Activated CD8-positive, alpha-beta memory T cell treated with anti-CD3 and anti-CD28 coated beads, Interleukin-2, amount 50 U/mL, for 24 hours (primary cell): ENCODE data around the gene KIFBP.

ENCODE experiments used
- DNase-seq: peaks from one replicate; pipeline ENCODE4 v3.0.0-alpha.2; 2020; ENCODE audit errors: extremely low read depth

KIFBP gene

DNA sequence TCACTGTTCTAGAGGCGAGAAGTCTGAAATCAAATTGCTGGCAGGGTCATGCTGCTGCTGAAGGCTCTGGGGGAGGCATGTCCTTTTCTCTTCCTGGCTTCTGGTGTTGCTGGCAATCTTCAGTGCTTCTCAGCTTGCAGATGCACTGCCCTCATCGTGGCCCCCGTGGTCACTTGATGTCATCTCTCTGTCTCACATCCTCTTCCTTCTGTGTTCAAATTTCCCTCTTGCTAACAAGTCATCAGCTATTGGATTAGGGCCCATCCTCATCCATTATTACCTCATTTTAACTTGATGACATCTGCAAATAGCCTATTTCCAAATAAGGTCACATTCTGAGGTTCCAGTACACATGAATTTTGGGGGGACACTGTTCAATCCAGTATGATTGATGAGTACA lies 62.7 kb downstream of the KIFBP start:
- no peak for DNase-seq

DNA sequence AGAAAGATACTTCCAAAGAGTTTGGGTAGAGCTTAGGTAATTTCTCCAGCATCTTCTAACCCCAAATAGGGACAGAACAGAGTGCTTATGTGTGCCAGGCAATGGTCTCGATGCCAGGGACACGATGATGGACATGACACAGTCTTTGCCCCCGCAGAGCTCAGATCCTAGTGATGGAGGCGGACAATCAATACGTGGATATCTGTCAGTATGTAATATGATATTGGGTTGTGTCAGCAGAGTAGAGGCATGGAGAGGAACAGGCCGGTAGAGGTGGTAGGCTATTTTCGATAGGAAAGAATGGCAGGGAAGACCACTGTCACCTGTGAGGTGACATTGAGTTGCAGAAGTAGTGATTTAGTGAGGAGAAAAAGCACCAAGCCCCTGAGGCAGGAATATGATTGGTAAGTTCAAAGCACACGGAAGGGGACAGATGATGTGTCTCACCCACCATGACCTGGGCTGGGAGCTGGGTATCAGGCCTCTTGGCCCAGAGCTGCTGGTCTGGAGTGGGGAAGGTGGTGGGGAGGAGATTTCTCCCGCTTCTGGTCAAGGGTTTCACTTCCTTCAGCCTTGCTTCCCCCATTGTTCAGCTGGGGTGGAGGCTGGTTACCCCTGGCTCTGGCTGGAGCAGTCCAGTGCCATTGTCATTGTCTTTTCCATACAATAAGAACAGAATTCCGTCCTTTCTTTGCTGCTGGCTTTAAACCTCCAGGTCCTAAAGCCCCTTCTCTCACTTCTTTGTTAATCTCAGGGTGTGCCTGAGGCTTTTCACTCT lies 63.3 kb downstream of the KIFBP start:
- no peak for DNase-seq

DNA sequence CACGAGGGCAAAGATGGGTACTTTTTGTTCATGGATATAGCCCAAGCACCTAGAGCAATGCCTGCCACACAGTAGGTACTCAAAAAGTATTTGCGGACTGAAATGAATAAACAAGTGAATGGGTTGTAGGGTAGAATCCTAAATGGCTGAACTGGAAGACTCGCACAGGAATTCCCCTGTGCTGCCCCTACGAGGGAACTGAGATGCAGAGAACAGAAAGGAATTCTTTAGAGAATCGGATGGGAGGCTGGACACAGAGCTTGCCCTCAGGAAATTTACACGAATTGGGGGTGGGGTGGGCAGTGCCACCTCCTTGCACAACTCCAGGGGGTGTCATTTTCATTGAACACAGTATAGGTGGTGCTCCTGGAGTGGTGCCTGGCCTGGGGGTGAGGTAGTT lies 64.1 kb downstream of the KIFBP start:
- DNase-seq, result no peak

DNA sequence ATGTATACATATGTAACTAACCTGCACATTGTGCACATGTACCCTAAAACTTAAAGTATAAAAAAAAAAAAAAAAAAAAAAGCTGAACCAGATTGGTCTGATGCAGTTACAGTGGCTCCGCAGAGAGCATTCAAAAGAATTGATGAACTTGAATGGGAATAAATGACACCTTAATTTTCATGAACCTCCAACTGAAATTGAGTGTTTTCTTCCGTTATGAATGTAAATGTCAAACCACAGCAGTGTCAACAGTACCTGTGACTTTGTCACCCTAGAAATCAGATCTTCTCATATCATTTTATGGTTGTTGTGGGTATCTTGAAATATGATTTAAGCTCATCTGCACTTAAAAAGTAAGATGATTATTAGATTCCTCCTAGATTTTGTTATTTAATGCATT lies 66.6 kb downstream of the KIFBP start:
- no peak for DNase-seq

DNA sequence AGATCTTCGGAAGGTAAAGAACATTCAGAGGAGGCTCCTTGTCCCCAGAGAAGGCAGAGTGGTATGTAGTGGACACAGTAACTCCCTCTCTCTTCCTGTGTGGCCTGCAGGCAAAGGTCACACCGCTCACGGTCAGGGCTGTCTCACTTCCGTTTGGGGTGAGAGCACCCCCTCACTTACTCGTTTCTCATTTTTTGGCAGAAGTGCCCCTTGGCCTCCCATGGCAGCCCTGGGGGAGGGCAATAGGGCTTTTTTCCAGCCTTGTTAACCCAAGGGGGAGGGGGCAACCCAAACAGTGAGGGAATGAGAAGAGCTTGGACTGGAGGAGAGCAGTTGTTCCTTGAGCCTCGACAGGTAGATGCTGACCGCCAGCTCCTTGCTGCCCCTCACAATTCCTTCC lies 67.5 kb downstream of the KIFBP start:
- no peak for DNase-seq

DNA sequence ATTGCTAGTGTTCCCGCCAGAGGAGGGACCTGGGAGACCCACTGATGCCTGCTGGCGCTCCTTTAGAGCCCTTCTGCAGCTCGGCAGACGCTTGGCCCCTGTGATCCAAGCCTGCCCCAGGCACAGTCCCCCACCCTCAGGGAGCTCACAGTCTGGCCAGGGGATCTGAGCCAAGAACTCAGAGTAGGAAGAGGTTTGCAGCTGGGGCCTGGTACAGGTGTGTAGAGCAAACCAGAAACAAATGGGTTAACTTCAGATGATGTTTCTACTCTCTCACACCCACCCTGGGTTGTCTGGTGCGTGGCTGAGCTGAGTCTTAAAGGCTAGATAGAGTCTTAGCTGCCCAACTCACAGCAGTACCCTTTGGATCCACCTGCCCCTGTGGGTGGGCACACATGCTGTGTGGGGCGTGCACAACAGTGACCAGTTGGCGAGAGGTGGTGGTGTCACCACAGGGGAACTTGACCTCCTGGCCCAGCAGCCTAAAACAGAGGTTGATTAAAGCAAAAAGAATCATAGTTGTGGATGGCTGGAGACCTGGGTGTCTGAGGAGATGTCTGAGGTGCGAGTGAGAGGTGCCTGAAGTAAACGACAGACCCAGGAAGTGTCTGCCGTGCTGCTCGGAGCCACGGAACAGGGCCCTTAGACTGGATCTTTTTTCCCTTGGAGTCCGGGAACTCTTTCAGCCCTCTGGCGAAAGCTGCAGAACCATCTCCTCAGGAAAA lies 68.1 kb downstream of the KIFBP start:
- DNase-seq, result no peak

DNA sequence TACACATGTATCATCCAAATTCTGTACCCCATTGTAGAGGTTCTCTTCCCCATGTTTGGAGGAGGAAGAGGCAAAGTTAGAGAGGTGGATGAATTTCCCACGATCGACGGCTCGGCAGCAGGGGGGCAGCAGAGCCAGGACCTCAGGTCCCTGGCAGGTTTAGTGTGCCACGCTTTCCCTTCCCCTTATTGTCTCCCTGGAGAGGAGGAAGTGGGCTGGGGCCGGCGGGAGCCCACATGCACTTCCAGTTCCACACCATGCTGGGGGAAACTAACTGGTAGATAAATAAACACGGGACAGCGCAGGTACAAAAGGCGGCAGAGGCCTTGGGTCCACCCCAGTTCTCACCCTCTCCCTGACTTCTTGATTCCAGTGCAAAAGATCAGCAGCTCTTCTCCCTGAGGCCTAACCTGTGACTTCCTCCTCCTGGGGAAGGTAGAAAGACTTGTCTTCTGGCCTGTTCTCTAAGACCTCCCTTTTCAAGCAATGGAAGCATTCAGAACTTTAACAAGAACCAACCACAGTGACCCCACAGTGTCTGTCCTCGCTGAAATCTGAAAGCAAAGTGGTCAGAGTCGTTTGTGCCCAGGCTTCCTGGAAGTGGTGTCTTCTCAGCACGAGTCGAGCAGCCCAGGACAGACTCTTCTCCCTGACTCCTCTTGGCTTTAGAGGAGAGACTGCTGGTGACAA lies 68.8 kb downstream of the KIFBP start:
- no peak for DNase-seq

DNA sequence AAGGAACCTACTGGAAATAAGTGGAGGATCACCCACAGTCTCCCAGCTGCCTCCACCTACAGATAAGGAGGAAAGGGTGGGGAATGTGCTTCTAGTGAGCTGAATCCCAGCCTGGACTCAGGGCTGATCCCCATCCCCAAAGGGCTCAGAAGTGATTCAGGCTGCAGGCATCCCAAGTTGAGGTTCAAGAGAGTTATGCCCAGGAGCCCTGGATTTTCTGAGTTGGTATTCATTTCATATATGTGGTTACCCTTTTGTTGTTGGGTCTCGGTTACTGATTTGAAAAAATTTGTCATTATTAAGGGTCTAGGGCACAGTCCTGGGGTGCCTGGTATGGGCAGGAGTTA lies 69.3 kb downstream of the KIFBP start:
- DNase-seq, result no peak

DNA sequence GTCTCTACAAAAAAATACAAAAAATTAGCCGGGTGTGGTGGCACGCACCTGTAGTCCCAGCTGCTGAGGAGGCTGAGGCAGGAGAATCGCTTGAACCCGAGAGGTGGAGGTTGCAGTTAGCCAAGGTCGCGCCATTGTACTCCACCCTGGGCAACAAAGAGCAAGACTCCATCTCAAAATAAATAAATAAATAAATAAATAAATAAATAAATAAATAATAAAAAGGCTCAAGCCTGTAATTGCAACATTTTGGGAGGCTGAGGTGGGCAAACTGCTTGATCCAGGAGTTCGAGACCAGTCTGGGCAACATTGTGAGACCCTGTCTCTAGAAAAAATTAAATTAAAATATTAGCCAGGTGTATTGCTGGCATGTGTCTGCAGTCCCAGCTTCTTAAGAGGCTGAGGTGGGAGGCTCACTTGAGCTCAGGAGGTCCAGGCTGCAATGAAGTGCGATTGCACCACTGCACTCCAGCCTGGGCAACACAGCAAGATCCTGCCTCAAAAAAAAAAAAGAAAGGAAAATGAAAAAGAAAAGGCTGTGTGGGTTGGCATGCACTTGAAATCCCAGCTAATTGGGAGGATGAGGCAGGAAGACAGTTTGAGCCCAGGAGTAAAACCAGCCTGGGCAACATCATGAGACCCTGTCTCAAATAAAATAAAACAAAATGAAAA lies 71.7 kb downstream of the KIFBP start:
- DNase-seq, result no peak

DNA sequence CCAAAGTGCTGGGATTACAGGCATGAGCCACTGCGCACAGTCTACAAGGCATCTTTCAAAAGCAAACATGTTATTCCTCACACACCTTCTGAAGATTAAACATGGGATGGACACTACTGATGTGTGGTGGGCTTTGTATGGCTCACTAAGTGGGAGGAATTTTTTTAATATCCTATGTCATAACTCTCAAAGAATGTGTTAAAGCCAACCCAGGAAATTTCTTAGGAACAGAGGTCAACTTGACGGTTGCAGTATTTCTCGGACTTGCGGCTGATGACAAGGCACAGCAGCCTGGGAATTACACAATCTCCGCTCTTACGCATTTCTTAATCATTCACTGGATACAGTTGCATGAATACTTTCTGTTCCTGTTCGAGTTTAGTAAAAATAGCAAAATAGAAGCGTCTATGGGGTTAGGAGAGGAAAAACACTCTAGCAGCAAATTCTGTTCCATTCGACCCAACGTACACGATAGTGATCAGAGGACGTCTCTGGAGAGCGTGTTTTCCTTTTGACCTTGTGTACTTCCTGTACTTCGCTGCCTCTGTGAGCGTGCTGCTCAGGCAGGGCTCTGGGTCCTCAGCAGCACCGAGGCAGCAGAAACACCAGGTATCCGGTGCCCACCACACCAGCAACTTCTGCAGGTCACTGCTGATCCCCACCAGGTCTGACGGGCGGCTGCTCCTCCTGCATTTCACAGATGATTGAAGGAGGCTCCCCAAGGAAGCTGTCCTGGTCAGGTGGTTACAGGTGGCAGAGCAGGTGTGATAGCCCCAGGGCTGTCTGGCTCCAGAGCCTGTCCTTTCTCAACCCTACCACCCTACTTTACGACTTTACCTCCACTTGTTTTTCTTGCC lies 72.9 kb downstream of the KIFBP start:
- DNase-seq, result no peak

DNA sequence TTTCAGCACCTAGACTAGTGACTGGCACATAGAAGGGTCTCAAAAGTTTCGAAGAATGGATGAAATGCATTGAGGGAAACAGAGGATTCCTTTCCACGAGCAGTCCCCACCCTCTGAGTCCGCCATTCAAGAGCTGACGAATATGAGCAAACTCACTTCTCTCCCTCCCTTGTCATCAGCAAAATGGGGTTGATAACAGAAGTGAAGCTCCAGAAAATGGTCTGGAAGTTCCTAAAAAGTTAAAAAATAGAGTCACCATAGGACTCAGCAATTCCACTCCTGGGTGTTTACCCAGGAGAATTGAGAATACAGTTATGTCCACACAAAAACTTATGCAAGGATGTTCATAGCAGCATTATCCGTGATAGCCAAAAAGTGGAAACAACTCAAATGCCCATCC lies 74.3 kb downstream of the KIFBP start:
- DNase-seq, result no peak

DNA sequence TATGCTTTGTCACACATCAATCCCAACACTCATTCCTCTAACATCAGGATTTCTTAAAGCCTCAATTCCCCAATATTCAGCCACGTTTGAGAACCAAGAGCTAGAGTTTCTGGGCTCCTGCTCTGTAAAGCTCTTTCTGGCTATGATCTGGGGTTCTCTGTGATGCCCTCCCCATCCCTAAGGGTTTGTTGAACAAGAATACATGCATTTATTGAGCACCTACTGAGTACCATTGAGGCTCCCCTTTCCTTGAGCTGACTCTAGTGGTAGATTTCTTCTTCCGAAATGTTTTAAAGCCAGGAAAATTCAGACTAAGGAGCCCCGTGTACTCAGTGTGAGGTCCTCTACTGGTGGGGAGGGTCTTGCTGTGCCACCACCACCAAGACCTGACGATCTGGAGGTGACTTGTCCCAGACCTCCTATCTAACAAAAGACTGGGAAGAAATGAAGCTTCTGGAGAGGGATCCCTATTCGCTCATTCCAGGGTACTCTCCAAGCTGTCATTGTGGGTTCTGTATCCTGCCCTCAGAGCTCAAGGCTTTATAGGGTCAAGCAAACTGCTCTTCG lies 76.2 kb downstream of the KIFBP start:
- DNase-seq, result no peak

DNA sequence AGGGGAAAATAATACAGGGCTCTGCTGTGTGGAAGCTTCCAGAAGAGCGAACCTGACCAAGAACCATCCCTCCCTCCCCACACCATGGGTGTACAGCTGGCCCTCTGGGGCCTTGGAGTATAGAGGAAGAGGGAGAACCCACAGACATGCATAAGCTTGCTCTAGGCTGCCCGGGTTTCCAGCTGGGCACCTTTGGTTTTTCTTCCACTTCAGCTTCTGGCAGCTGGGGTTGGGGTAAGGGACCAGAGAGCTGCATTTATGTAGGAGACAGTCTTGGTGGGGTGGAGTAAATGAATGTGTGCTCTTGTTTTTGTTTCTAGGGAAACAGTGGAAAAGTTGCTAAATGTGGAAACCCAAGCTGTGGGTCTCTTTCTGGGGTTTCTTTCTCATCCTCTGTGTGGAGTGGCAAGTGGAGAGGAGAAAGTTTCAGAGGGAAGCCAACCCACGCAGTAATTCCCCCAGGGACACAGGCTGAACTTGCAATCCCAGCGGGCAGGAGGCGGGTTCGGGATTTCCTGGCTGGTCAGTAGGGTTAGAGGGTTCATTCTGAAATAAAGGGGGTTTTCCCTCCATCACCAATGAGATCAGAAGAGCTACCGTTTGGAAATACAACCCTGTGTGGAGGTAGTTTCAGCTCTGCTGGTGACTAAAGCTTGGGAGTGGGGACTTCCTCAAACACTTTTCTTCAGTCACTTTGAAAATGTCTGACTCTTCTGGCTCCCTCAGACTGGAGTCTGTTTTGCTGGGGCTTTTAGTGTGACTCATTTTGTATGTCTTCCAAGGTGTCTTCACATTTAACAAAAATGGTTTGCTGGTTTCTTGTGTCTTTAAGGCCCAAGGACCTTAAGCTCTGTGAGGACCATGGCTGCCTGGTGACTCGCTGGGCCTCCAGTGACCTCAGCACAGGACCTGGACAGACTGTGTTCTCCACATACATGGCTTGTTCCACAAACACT lies 77.1 kb downstream of the KIFBP start:
- DNase-seq, result no peak
